T47D (cell line): ENCODE results near the gene PAXX.
A peak's percentile ranks its signal among the peaks of the same experiment; 100 is the strongest.
"Not testable (repeated sequence)": the region's sequence is repeated elsewhere in the genome, so short reads cannot be mapped to it uniquely, and the experiment has no call there.

Experiments used
- DNase-seq, 2 experiments: peaks; one replicate each; pipeline versions ENCODE4 v3.0.0 to v3.0.0-alpha.2; 2011 to 2012; ENCODE audit warnings: low read depth in 1 of 2, low spot score in 1 of 2
- JUND ChIP-seq: IDR thresholded peaks from 2 replicates; pipeline ENCODE4 v1.6.1; 2012; ENCODE audit warnings: low read depth
- in situ Hi-C: cut with HindIII; loops from 2 replicates; pipeline ENCODE4 v1.10.0; 2016; ENCODE audit warnings: low sequenced_read_pairs, low pct_unique_long_range_greater_than_20kb

PAXX gene

GRCh38 chr9:137026828-137027227, 34.6 kb downstream of the PAXX start:
- no peak for DNase-seq
- TF ChIP-seq JUND, result no peak
- in situ Hi-C loops, result no loop called here

- DNase-seq, result peak in 1 of 2 experiments; percentile 39
- TF ChIP-seq JUND, result no peak
These were observed 35.4 kb downstream of the PAXX start, which contains the start of gene ABCA2 for GRCh38 chr9:137027369-137028262. Gene ABCA2, minus strand, starts transcription at chr9:137028237. Its CDS starts 97 bp downstream, at chr9:137028140.

GRCh38 chr9:137028263-137029057, 36.2 kb downstream of the PAXX start:
- in situ Hi-C loops, result no loop called here
- no peak for TF ChIP-seq JUND
- DNase-seq, result peak in 1 of 2 experiments; percentile 90

More at GRCh38 chr9:137027369-137028262, 35.4 kb downstream of the PAXX start, which contains the start of gene ABCA2:
- in situ Hi-C loops, result no loop called here

- peak; percentile 55 to 75 for DNase-seq
- in situ Hi-C loops, result no loop called here
- no peak for TF ChIP-seq JUND
These were observed 37.1 kb downstream of the PAXX start for GRCh38 chr9:137029058-137029936.

- in situ Hi-C loops, result no loop called here
- DNase-seq, result no peak
- no peak for TF ChIP-seq JUND
These were observed 37.8 kb downstream of the PAXX start for GRCh38 chr9:137030006-137030405.

GRCh38 chr9:137030538-137031527, 38.6 kb downstream of the PAXX start:
- in situ Hi-C loops, result no loop called here
- no peak for DNase-seq
- TF ChIP-seq JUND, result no peak

- in situ Hi-C loops, result no loop called here
- DNase-seq, result no peak
- no peak for TF ChIP-seq JUND
These were observed 39.9 kb downstream of the PAXX start, which contains the start of gene FUT7 for GRCh38 chr9:137031904-137032640. Gene FUT7, minus strand, starts transcription at chr9:137032088. Its CDS starts 97 bp downstream, at chr9:137031991.

GRCh38 chr9:137032858-137033257, 40.6 kb downstream of the PAXX start:
- in situ Hi-C loops, result no loop called here
- no peak for TF ChIP-seq JUND
- DNase-seq, result no peak

GRCh38 chr9:137033481-137033880, 41.3 kb downstream of the PAXX start:
- DNase-seq, in situ Hi-C loops: not testable (repeated sequence)

- in situ Hi-C loops, result no loop called here
- peak in 1 of 2 experiments; percentile 59 for DNase-seq
- TF ChIP-seq JUND, result no peak
These were observed 42.0 kb downstream of the PAXX start for GRCh38 chr9:137034039-137034708.
